ENCODE results near the gene TESK2. TPM values are rescaled to one million over a fixed set of nuclear protein-coding genes. Genes with fewer than 3 reads are reported as not detected.
"Not testable (repeated sequence)": the region's sequence is repeated elsewhere in the genome, so short reads cannot be mapped to it uniquely, and the experiment has no call there.

Gene TESK2
- total and polyA plus RNA-seq, 4 donors = 3.8 to 8.1 (median 5.0) TPM

DNA sequence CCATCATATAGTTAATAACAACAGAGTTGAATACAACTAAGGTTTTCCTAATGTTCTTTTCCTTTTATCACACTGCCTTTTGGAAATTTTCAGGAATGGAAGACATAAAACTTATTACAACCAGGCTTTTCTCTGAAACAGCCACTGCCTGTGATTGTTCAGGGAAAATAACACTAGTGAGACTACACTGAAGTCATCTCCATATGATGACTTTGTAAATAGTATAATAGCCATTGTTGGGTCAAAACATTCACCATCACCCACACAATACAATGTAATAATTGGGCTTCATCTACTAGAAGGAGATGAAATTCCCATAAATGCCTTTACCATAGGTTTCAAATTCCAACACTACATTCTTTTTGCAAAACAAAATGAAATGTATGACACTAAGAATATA, 5.0 kb downstream of the TESK2 start:
- Histone ChIP-seq H3K4me1 (ENCODE audit: control insufficient read depth in 1 of 2, insufficient read depth in 2 of 2, low read length in 2 of 2) (no peaks in the 10 kb centered on the region), H3K9me3 (ENCODE audit: control insufficient read depth, low read length) (no peaks in the 10 kb centered on the region), H3K36me3 (ENCODE audit: control insufficient read depth in 1 of 2, insufficient read depth in 2 of 2, low read length in 1 of 2) (no peaks in the 10 kb centered on the region), H3K4me3 (ENCODE audit: low read length in 2 of 2) (no peak overlapping the region), H3K27me3 (ENCODE audit: control insufficient read depth in 1 of 2, insufficient read depth in 2 of 2, low read length in 1 of 2) (no peaks in the 10 kb centered on the region), H3K27ac (ENCODE audit: low read depth in 1 of 2, low read length in 2 of 2) (no peak overlapping the region)
- DNase-seq (no peak), ATAC-seq (ENCODE audit: low FRiP score) (no peak)
- intact Hi-C loops (cut with DNase I) = no loop called here

DNA sequence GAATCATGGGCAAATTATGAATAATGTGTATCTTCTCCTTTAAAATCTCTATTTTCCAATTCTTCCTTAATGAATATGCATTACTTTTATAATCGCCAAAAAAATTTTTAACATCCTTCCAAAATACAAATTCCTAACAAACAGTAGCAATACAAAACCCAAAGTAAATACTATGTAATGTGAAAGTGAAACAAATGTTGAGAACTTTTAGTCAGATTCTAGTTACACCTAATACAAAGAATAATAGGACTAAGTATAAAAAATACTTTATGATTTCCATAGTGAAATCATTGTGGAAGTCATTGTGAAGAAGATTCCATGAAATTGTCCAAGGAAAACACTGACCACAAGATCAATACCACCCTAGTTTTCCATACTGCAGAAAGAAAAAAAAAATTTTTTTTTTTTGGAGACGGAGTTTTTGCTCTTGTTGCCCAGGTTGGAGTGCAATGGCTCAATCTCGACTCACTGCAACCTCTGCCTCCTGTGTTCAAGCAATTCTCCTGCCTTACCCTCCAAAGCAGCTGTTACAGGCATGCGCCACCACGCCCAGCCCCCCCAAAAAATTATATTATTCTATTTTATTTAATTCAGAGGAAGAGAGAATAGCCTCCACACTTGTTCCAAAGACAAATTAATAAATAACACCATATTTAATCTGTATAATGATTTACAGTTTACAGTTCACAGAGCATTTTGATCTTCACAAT, 11.8 kb downstream of the TESK2 start:
- H3K4me3 ChIP-seq (ENCODE audit: low read length in 2 of 2) = no peak overlapping the region

GRCh38 chr1:45478121-45478814, 12.7 kb downstream of the TESK2 start:
- intact Hi-C loops (cut with DNase I) = no loop called here
- no peaks in the 10 kb centered on the region for H3K27me3 ChIP-seq (ENCODE audit: control insufficient read depth in 1 of 2, insufficient read depth in 2 of 2, low read length in 1 of 2)
- no peak overlapping the region for H3K4me3 ChIP-seq (ENCODE audit: low read length in 2 of 2)
- no peaks in the 10 kb centered on the region for H3K9me3 ChIP-seq (ENCODE audit: control insufficient read depth, low read length)
- H3K4me1 ChIP-seq (ENCODE audit: control insufficient read depth in 1 of 2, insufficient read depth in 2 of 2, low read length in 2 of 2) = no peaks in the 10 kb centered on the region
- H3K27ac ChIP-seq (ENCODE audit: low read depth in 1 of 2, low read length in 2 of 2) = no peak overlapping the region
- no peaks in the 10 kb centered on the region for H3K36me3 ChIP-seq (ENCODE audit: control insufficient read depth in 1 of 2, insufficient read depth in 2 of 2, low read length in 1 of 2)
- ATAC-seq (ENCODE audit: low FRiP score) (no peak), DNase-seq (no peak)
- WGBS, 2 donors = 57 to 72% methylated on average over 4 of the region's 4 CpGs

More for the DNA sequence above, 11.8 kb downstream of the TESK2 start:
- H3K36me3 ChIP-seq (ENCODE audit: control insufficient read depth in 1 of 2, insufficient read depth in 2 of 2, low read length in 1 of 2) = no peaks in the 10 kb centered on the region
- no peaks in the 10 kb centered on the region for H3K4me1 ChIP-seq (ENCODE audit: control insufficient read depth in 1 of 2, insufficient read depth in 2 of 2, low read length in 2 of 2)
- no peak for DNase-seq
- no peak for ATAC-seq (ENCODE audit: low FRiP score)
- no peaks in the 10 kb centered on the region for H3K9me3 ChIP-seq (ENCODE audit: control insufficient read depth, low read length)
- no peaks in the 10 kb centered on the region for H3K27me3 ChIP-seq (ENCODE audit: control insufficient read depth in 1 of 2, insufficient read depth in 2 of 2, low read length in 1 of 2)
- no peak overlapping the region for H3K27ac ChIP-seq (ENCODE audit: low read depth in 1 of 2, low read length in 2 of 2)
- 89 to 91% methylated on average over 5 of the region's 5 CpGs for WGBS, 2 donors
- intact Hi-C loops (cut with DNase I) = no loop called here

GRCh38 chr1:45477646-45478045, 13.3 kb downstream of the TESK2 start:
- H3K4me1 ChIP-seq (ENCODE audit: control insufficient read depth in 1 of 2, insufficient read depth in 2 of 2, low read length in 2 of 2) = no peaks in the 10 kb centered on the region
- no peaks in the 10 kb centered on the region for H3K27me3 ChIP-seq (ENCODE audit: control insufficient read depth in 1 of 2, insufficient read depth in 2 of 2, low read length in 1 of 2)
- ATAC-seq (ENCODE audit: low FRiP score) = no peak
- no peaks in the 10 kb centered on the region for H3K36me3 ChIP-seq (ENCODE audit: control insufficient read depth in 1 of 2, insufficient read depth in 2 of 2, low read length in 1 of 2)
- H3K9me3 ChIP-seq (ENCODE audit: control insufficient read depth, low read length) = no peaks in the 10 kb centered on the region
- DNase-seq = no peak
- 91 to 94% methylated on average over 3 of the region's 3 CpGs for WGBS, 2 donors
- H3K27ac ChIP-seq (ENCODE audit: low read depth in 1 of 2, low read length in 2 of 2) = no peak overlapping the region
- intact Hi-C loops (cut with DNase I) = no loop called here
- H3K4me3 ChIP-seq (ENCODE audit: low read length in 2 of 2) = no peak overlapping the region

DNA sequence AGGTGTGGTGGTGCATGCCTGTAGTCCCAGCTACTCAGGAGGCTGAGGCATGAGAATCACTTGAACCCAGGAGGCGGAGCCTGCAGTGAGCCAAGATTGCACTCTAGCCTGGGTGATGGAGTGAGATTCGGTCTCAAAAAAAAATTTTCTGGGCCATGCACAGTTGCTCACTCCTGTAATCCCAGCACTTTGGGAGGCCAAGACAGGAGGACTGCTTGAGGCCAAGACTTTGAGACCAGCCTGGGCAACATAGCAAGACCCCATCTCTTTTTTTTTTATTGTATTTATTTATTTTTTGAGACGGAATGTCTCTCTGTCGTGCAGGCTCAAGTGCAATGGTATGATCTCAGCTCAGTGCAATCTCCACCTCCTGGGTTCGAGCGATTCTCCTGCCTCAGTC, 16.8 kb downstream of the TESK2 start:
- DNase-seq; H3K27ac ChIP-seq (ENCODE audit: low read depth in 1 of 2, low read length in 2 of 2); intact Hi-C loops (cut with DNase I); H3K27me3 ChIP-seq (ENCODE audit: control insufficient read depth in 1 of 2, insufficient read depth in 2 of 2, low read length in 1 of 2); ATAC-seq (ENCODE audit: low FRiP score); H3K4me3 ChIP-seq (ENCODE audit: low read length in 2 of 2); H3K9me3 ChIP-seq (ENCODE audit: control insufficient read depth, low read length); H3K4me1 ChIP-seq (ENCODE audit: control insufficient read depth in 1 of 2, insufficient read depth in 2 of 2, low read length in 2 of 2); H3K36me3 ChIP-seq (ENCODE audit: control insufficient read depth in 1 of 2, insufficient read depth in 2 of 2, low read length in 1 of 2): not testable (repeated sequence)
- 95% methylated on average over 6 of the region's 6 CpGs for WGBS, 2 donors

- Histone ChIP-seq H3K4me3 (ENCODE audit: low read length in 2 of 2) (no peak overlapping the region), H3K36me3 (ENCODE audit: control insufficient read depth in 1 of 2, insufficient read depth in 2 of 2, low read length in 1 of 2) (no peaks in the 10 kb centered on the region), H3K4me1 (ENCODE audit: control insufficient read depth in 1 of 2, insufficient read depth in 2 of 2, low read length in 2 of 2) (no peaks in the 10 kb centered on the region), H3K27me3 (ENCODE audit: control insufficient read depth in 1 of 2, insufficient read depth in 2 of 2, low read length in 1 of 2) (no peaks in the 10 kb centered on the region), H3K27ac (ENCODE audit: low read depth in 1 of 2, low read length in 2 of 2) (no peak overlapping the region), H3K9me3 (ENCODE audit: control insufficient read depth, low read length) (no peaks in the 10 kb centered on the region)
- no peak for ATAC-seq (ENCODE audit: low FRiP score)
- intact Hi-C loops (cut with DNase I) = no loop called here
- 86 to 89% methylated on average over 2 of the region's 2 CpGs for WGBS, 2 donors
- DNase-seq = no peak
Observed at GRCh38 chr1:45473302-45473701, 17.7 kb downstream of the TESK2 start.

GRCh38 chr1:45470306-45470798, 20.6 kb downstream of the TESK2 start:
- H3K4me1 ChIP-seq (ENCODE audit: control insufficient read depth in 1 of 2, insufficient read depth in 2 of 2, low read length in 2 of 2) = no peaks in the 10 kb centered on the region
- H3K27ac ChIP-seq (ENCODE audit: low read depth in 1 of 2, low read length in 2 of 2) = no peak overlapping the region
- no peak overlapping the region for H3K4me3 ChIP-seq (ENCODE audit: low read length in 2 of 2)
- H3K9me3 ChIP-seq (ENCODE audit: control insufficient read depth, low read length) = no peaks in the 10 kb centered on the region
- H3K36me3 ChIP-seq (ENCODE audit: control insufficient read depth in 1 of 2, insufficient read depth in 2 of 2, low read length in 1 of 2) = no peaks in the 10 kb centered on the region
- intact Hi-C loops (cut with DNase I) = no loop called here
- H3K27me3 ChIP-seq (ENCODE audit: control insufficient read depth in 1 of 2, insufficient read depth in 2 of 2, low read length in 1 of 2) = no peaks in the 10 kb centered on the region
- WGBS, 2 donors = 62 to 71% methylated on average over 2 of the region's 2 CpGs
- DNase-seq = no peak
- no peak for ATAC-seq (ENCODE audit: low FRiP score)

DNA sequence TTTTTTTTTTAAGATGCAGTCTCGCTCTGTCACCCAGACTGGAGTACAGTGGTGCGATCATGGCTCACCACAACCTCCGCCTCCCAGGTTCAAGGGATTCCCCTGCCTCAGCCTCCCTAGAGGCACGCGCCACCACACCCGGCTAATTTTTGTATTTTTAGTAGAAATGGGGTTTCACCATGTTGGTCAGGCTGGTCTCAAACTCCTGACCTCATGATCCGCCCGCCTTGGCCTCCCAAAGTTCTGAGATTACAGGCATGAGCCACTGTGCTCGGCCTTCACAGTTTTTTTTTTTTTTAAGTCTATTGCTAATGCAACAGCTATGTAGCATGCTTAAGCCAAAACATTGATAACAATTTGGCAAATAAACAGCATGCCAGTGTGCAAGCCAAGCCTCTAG, 23.6 kb downstream of the TESK2 start:
- ATAC-seq (ENCODE audit: low FRiP score); DNase-seq; H3K9me3 ChIP-seq (ENCODE audit: control insufficient read depth, low read length); intact Hi-C loops (cut with DNase I); H3K36me3 ChIP-seq (ENCODE audit: control insufficient read depth in 1 of 2, insufficient read depth in 2 of 2, low read length in 1 of 2); H3K27me3 ChIP-seq (ENCODE audit: control insufficient read depth in 1 of 2, insufficient read depth in 2 of 2, low read length in 1 of 2); H3K4me1 ChIP-seq (ENCODE audit: control insufficient read depth in 1 of 2, insufficient read depth in 2 of 2, low read length in 2 of 2); H3K27ac ChIP-seq (ENCODE audit: low read depth in 1 of 2, low read length in 2 of 2); H3K4me3 ChIP-seq (ENCODE audit: low read length in 2 of 2): not testable (repeated sequence)
- WGBS, 2 donors = 90 to 92% methylated on average over 9 of the region's 9 CpGs

- H3K4me3 ChIP-seq (ENCODE audit: low read length in 2 of 2) = no peak overlapping the region
- DNase-seq = no peak
- H3K9me3 ChIP-seq (ENCODE audit: control insufficient read depth, low read length) = no peaks in the 10 kb centered on the region
- intact Hi-C loops (cut with DNase I) = no loop called here
- H3K36me3 ChIP-seq (ENCODE audit: control insufficient read depth in 1 of 2, insufficient read depth in 2 of 2, low read length in 1 of 2) = no peaks in the 10 kb centered on the region
- H3K4me1 ChIP-seq (ENCODE audit: control insufficient read depth in 1 of 2, insufficient read depth in 2 of 2, low read length in 2 of 2) = no peaks in the 10 kb centered on the region
- no peak overlapping the region for H3K27ac ChIP-seq (ENCODE audit: low read depth in 1 of 2, low read length in 2 of 2)
- H3K27me3 ChIP-seq (ENCODE audit: control insufficient read depth in 1 of 2, insufficient read depth in 2 of 2, low read length in 1 of 2) = no peaks in the 10 kb centered on the region
- no peak for ATAC-seq (ENCODE audit: low FRiP score)
Observed at GRCh38 chr1:45465277-45465676, 25.7 kb downstream of the TESK2 start.

Measured in aorta (tissue), 5 donors.